GM23338 (cell line): ENCODE data around the gene STOML3.

Experiments
- CREB1 ChIP-seq: fragments of 250-450 bp; sonication (Bioruptor Pico); IDR thresholded peaks from 2 replicates; pipeline ENCODE4 v1.5.0; 2020; ENCODE audit warnings: low read depth, mild to moderate bottlenecking, moderate library complexity
- CTCF ChIP-seq, 2 experiments: fragments of 200-600 bp in 1 of 2; sonication (generic) in 1 of 2; conservative IDR thresholded peaks; 2 replicates each; pipeline versions ENCODE4 v1.5.1 to v1.6.1; 2016 to 2017; ENCODE audit warnings: antibody characterized with exemption in 2 of 2, low read depth in 2 of 2, mild to moderate bottlenecking in 2 of 2, moderate library complexity in 1 of 2
- ETS1 ChIP-seq: IDR thresholded peaks from 2 replicates; pipeline ENCODE4 v1.6.1; 2016; ENCODE audit warnings: antibody characterized with exemption
- EZH2 ChIP-seq: fragments of 200-600 bp; sonication (generic); IDR thresholded peaks from one replicate; pipeline ENCODE4 v1.8.0; 2017; ENCODE audit warnings: antibody characterized with exemption, mild to moderate bottlenecking, low read depth; ENCODE audit not compliant: unreplicated experiment
- EZH2phosphoT487 ChIP-seq: fragments of 200-600 bp; sonication (generic); IDR thresholded peaks from one replicate; pipeline ENCODE4 v1.8.1; 2018; ENCODE audit warnings: antibody characterized with exemption; ENCODE audit not compliant: unreplicated experiment
- POLR2AphosphoS5 ChIP-seq: IDR thresholded peaks from 2 replicates; pipeline ENCODE4 v1.6.1; 2016; ENCODE audit warnings: antibody characterized with exemption, low read depth
- REST ChIP-seq: IDR thresholded peaks from one replicate; pipeline ENCODE4 v1.6.1; 2018; ENCODE audit warnings: antibody characterized with exemption; ENCODE audit not compliant: unreplicated experiment
- ZNF331 ChIP-seq: fragments of 250-450 bp; sonication (Bioruptor Pico); IDR thresholded peaks from 2 replicates; pipeline ENCODE4 v1.5.0; 2020; ENCODE audit warnings: low read depth, mild to moderate bottlenecking, moderate library complexity
- ZNF462 ChIP-seq: fragments of 250-450 bp; sonication (Bioruptor Pico); IDR thresholded peaks from 2 replicates; pipeline ENCODE4 v1.5.0; 2020; ENCODE audit warnings: mild to moderate bottlenecking, moderate library complexity

GRCh38 chr13:38970380-38971051 lies 20.1 kb downstream of the STOML3 start:
- TF ChIP-seq POLR2AphosphoS5 (no peak), EZH2 (no peak), CTCF (conservative IDR thresholded peaks at IDR 0.05; ENCODE audit: low read depth in 2 of 2) (peak; percentile 57), ETS1 (no peak), CREB1 (CRISPR knock-in tag) (no peak), EZH2phosphoT487 (no peak), REST (no peak), ZNF331 (CRISPR knock-in tag) (no peak), ZNF462 (CRISPR knock-in tag) (no peak)
